Fibroblast of pulmonary artery (primary cell): ENCODE data around the gene PKD1L1.
"Not testable (repeated sequence)": the region's sequence is repeated elsewhere in the genome, so short reads cannot be mapped to it uniquely, and the experiment has no call there.

Experiments used
- DNase-seq: peaks from one replicate; pipeline ENCODE4 v3.0.0-alpha.2; 2010; ENCODE audit warnings: low read depth
- H3K4me3 ChIP-seq: replicated peaks from 2 replicates; pipeline ENCODE4 v1.5.1; 2011; ENCODE audit warnings: low read depth, mild to moderate bottlenecking, control low read depth, low read length, moderate library complexity
- TF ChIP-seq, protein P1 (sequence below): IDR thresholded peaks from 2 replicates; pipeline ENCODE4 v1.5.1; 2011; ENCODE audit warnings: mild to moderate bottlenecking, control low read depth, low read length, inconsistent platforms; ENCODE audit errors: missing control alignments

Gene PKD1L1

DNA sequence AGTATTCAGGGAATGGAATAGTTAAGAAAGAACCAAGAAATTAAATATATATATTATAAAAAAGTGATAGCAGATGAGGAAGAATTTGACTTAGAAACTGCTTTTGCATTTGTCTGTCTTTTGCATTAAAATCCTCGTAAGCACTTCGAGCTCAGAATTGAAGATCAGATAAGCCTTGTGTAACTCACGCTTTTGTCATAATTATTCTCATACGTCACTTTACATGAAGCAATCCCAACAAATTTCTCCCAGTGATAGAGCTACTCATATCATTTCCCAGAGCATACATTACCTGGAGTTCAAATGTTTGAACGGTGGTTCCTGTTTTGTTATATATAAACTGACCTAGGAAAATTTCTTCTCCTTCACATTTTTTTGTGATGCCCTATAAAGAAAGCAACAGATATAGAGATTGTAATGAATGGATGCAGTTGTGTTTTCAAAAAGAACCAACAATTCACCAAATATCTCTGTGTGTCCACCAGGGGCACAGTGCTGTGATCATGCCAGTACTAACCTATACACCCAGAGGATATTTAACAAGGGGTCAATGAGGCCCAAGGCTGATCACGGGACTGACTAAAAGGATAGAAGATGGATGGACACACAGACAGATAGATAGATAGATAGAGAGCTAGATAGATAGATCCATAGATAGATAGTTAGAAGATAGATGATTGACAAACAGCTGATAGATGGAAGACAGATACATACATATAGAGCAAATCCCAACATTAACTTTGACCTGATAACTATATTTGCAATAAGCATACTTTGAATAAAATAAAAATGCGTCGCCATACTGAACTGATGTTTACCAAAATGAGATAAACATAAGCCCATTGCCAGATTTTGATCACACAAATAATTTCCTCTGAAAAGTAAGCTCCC is 40.5 kb upstream of the PKD1L1 start:
- peak; percentile 22 for DNase-seq
- TF ChIP-seq, protein P1, sequence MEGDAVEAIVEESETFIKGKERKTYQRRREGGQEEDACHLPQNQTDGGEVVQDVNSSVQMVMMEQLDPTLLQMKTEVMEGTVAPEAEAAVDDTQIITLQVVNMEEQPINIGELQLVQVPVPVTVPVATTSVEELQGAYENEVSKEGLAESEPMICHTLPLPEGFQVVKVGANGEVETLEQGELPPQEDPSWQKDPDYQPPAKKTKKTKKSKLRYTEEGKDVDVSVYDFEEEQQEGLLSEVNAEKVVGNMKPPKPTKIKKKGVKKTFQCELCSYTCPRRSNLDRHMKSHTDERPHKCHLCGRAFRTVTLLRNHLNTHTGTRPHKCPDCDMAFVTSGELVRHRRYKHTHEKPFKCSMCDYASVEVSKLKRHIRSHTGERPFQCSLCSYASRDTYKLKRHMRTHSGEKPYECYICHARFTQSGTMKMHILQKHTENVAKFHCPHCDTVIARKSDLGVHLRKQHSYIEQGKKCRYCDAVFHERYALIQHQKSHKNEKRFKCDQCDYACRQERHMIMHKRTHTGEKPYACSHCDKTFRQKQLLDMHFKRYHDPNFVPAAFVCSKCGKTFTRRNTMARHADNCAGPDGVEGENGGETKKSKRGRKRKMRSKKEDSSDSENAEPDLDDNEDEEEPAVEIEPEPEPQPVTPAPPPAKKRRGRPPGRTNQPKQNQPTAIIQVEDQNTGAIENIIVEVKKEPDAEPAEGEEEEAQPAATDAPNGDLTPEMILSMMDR: peak; percentile 62
- H3K4me3 ChIP-seq: no peak overlapping the region

- no peak for DNase-seq
- TF ChIP-seq, protein P1: no peak
- H3K4me3 ChIP-seq: no peak overlapping the region
Observed at GRCh38 chr7:47982610-47983009, 34.3 kb upstream of the PKD1L1 start.

DNA sequence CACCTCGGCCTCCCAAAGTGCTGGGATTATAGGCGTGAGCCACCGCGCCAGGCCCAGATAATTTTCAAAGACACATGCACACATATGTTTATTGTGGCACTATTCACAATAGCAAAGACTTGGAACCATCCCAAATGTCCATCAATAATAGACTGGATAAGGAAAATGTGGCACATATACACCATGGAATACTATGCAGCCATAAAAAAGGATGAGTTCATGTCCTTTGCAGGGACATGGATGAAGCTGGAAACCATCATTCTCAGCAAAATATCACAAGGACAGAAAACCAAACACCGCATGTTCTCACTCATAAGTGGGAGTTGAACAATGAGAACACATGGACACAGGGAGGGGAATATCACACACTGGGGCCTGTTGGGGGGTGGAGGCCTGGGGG is 32.4 kb upstream of the PKD1L1 start:
- not testable (repeated sequence) for H3K4me3 ChIP-seq, DNase-seq

DNA sequence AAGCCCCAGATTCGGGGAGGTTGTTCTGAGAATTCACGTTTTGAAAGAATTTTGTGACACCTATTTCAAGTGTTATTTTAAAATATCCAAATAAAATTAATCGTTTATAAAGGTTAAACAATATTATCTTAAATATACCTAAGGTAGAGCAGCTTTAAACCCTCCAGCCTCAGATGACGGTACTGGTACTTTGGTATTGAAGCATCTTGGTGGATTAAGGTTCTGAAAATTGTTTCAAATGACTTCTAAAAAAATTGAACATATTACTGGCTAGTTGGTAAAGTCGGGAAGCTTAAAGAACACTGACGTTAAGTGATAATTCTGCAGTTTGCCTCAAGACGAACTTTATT is 31.5 kb upstream of the PKD1L1 start:
- H3K4me3 ChIP-seq: peak overlapping the region; percentile 74
- DNase-seq: no peak
- TF ChIP-seq, protein P1: no peak

- peak within 1 kb of the TSS; percentile 74 for H3K4me3 ChIP-seq
- DNase-seq: peak; percentile 88
- TF ChIP-seq, protein P1: no peak
Observed at GRCh38 chr7:47979145-47979831, 31.0 kb upstream of the PKD1L1 start, which contains the start of gene HUS1. TSS of gene HUS1 (minus strand) at chr7:47979615. CDS start at chr7:47979519, 96 bp downstream.

DNA sequence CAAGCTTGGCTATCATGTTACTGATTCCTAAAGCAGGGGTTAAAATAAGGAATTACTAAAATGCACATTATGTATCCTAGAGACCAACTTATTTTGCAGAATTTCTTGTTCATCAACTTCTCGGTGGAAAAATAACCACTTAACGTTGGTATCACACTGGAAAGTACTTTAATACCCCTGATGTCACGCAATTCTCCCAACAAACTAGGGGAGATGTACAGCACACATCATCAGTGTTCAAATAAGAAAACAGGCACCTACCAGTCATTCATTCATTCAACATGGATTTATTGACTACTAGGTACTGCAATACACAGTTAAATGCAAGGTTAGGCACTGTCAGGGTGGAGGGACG is 30.5 kb upstream of the PKD1L1 start:
- H3K4me3 ChIP-seq: peak overlapping the region; percentile 74
- DNase-seq: no peak
- TF ChIP-seq, protein P1: no peak

DNA sequence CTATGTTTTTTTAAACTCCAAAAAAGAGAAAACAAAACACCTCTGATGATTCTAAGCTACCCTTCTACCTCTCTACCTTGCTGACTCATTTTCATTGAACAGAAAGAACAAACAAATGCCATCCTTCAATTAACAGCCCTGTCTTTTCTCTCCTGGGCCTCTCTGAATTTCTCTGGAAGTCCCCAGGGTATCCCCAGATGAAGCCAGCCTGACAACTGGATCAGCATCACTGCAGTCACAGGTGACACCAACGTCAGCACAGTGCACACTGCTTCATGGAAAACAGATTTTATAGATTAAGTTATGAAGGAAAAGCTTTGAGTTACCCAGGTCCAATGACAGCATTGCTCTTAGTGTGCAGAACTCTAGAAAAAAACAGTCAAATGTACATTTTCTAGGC is 25.5 kb upstream of the PKD1L1 start:
- DNase-seq: no peak
- TF ChIP-seq, protein P1: no peak
- H3K4me3 ChIP-seq: no peak overlapping the region
